Nucleus accumbens (tissue), 56 donors: ENCODE measurements around the gene C12orf43.

Experiments
- DNase-seq, 56 donors: peaks; one replicate each; lab custom pipeline; 2025; lab: John Stamatoyannopoulos, UW

The C12orf43 gene

DNA sequence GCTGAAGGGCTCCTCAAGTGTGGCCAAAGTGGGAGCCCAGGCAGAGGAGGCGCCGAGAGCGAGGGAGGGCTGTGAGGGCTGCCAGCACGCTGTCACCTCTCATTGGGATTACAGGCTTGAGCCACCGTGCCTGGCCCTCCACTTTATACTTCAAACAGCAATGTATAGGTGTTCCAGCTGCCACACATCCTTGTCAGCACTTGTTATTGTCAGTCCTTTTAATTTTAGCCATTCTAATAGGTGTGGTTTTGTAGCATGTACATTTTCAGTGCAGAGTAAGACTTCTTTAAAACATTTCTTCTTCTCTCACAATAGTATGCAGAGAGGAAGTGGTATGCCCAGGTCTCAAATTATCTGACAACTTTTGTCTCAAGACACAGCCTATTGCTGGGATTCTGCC lies 65.5 kb downstream of the C12orf43 start:
- DNase-seq: no peak
